K562 (cell line): Measurements from ENCODE around the gene MTARC2. TPM values are rescaled to one million over a fixed set of nuclear protein-coding genes. Genes with fewer than 3 reads are reported as not detected.

Source experiments
- ATAC-seq: fragments of 200-7000 bp; cut with Tn5 transposase; 3 replicates; pipeline ENCODE4 v1.9.1; 2020; ENCODE audit warnings: moderate library complexity
- BruUV-seq: library from RNA; stranded (reverse); fragments of 400-500 nt; replicated peaks from 2 replicates; lab custom pipeline; 2021; lab: Mats Ljungman, UMichigan
- CTCF ChIA-PET: fragments of 300-600 bp; formaldehyde crosslinking; extraction: SDS; loops from one replicate; lab custom pipeline; 2021; ENCODE audit warnings: low intra/inter-chr PET ratio; lab: Yijun Ruan, JAX
- POLR2A ChIA-PET: fragments of 300-600, 350-650 bp; sonication (Branson Sonifier 250); formaldehyde crosslinking; extraction: SDS; loops from one replicate; lab custom pipeline; 2021; ENCODE audit warnings: antibody characterized with exemption, inconsistent platforms; lab: Yijun Ruan, JAX
- DNase-seq, 4 experiments: peaks; one replicate each; pipeline versions ENCODE4 v3.0.0 to v3.0.0-alpha.2; 2011 to 2018; ENCODE audit warnings: low spot score in 3 of 4, mixed read lengths in 3 of 4; ENCODE audit errors: extremely low read depth in 1 of 4
- FAIRE-seq: peaks from 2 replicates; lab custom pipeline; 2011; peaks lifted over from hg19 to GRCh38; lab: Jason Lieb, UNC
- H2AFZ ChIP-seq: 2 replicates; pipeline ENCODE4 v1.6.0; 2011; ENCODE audit warnings: low read depth, low read length, control low read depth, inconsistent platforms
- H3K27ac ChIP-seq: fragments of 200-600 bp; 3 replicates; pipeline ENCODE4 v1.8.0; 2011; ENCODE audit warnings: low read depth, mild to moderate bottlenecking, control low read depth, inconsistent platforms, low read length, moderate library complexity, mixed read lengths; ENCODE audit errors: extremely low read depth
- H3K27me3 ChIP-seq, 2 experiments: fragments of 300-600 bp in 1 of 2; 2 replicates in 1 of 2; 3 replicates in 1 of 2; pipeline versions ENCODE4 v1.6.0 to v1.8.0; 2011; ENCODE audit warnings: inconsistent platforms in 2 of 2, low read length in 2 of 2, mild to moderate bottlenecking in 1 of 2, mixed read lengths in 1 of 2, moderate library complexity in 1 of 2; ENCODE audit not compliant: control insufficient read depth in 2 of 2, insufficient read depth in 2 of 2
- H3K36me3 ChIP-seq: fragments of 300-600 bp; 3 replicates; pipeline ENCODE4 v1.8.0; 2011; ENCODE audit warnings: mild to moderate bottlenecking, low read length, inconsistent platforms; ENCODE audit not compliant: control insufficient read depth, insufficient read depth
- H3K4me1 ChIP-seq, 2 experiments: fragments of 200-600 bp in 1 of 2; replicated peaks in 1 of 2; 2 replicates in 1 of 2; 3 replicates in 1 of 2; pipeline versions ENCODE4 v1.5.1 to v1.8.0; 2011; ENCODE audit warnings: inconsistent platforms in 2 of 2, low read length in 2 of 2, mild to moderate bottlenecking in 1 of 2, mixed read lengths in 1 of 2, moderate library complexity in 1 of 2; ENCODE audit not compliant: control insufficient read depth in 2 of 2, insufficient read depth in 2 of 2
- H3K4me2 ChIP-seq: 2 replicates; pipeline ENCODE4 v1.6.1; 2011; ENCODE audit warnings: low read length, control low read depth, inconsistent platforms, mixed read lengths; ENCODE audit not compliant: insufficient read depth
- H3K4me3 ChIP-seq: fragments of 200-600 bp; sonication (generic), shearing (Covaris generic); 2 replicates; pipeline ENCODE4 v1.5.1; 2016; ENCODE audit warnings: control low read depth, inconsistent platforms
- H3K79me2 ChIP-seq: fragments of 200-600 bp; 3 replicates; pipeline ENCODE4 v1.8.0; 2011; ENCODE audit warnings: low read length, inconsistent platforms; ENCODE audit not compliant: control insufficient read depth, insufficient read depth
- H3K9ac ChIP-seq, 2 experiments: 2 replicates each; pipeline versions ENCODE4 v1.6.0 to v1.6.1; 2011; ENCODE audit warnings: low read depth in 2 of 2, low read length in 2 of 2, control low read depth in 1 of 2, inconsistent platforms in 1 of 2, mild to moderate bottlenecking in 1 of 2, mixed read lengths in 1 of 2; ENCODE audit not compliant: insufficient read depth in 1 of 2
- H3K9me1 ChIP-seq: one replicate; pipeline ENCODE4 v1.6.0; 2011; ENCODE audit warnings: inconsistent platforms, mild to moderate bottlenecking, low read length, moderate library complexity; ENCODE audit not compliant: control insufficient read depth, insufficient read depth
- H3K9me3 ChIP-seq: replicated peaks from 2 replicates; pipeline ENCODE4 v1.5.1; 2011; ENCODE audit warnings: low read depth, low read length, inconsistent platforms; ENCODE audit not compliant: control insufficient read depth, insufficient read depth
- H4K20me1 ChIP-seq: replicated peaks from 2 replicates; pipeline ENCODE4 v1.6.1; 2011; ENCODE audit warnings: low read length, inconsistent platforms, mixed read lengths; ENCODE audit not compliant: control insufficient read depth, insufficient read depth
- BDP1 ChIP-seq: IDR thresholded peaks from 3 replicates; pipeline ENCODE4 v1.6.1; 2011; ENCODE audit not compliant: insufficient read length, insufficient read depth
- C11orf30 ChIP-seq: fragments of 450-650 bp; IDR thresholded peaks from 2 replicates; pipeline ENCODE4 v1.6.1; 2016; ENCODE audit warnings: low read depth, mild to moderate bottlenecking
- CBX2 ChIP-seq: fragments of 200-600 bp; sonication (generic); IDR thresholded peaks from one replicate; pipeline ENCODE4 v1.6.1; 2012; ENCODE audit warnings: mild to moderate bottlenecking, low read length, inconsistent platforms; ENCODE audit not compliant: insufficient read depth, poor library complexity, severe bottlenecking
- CHD4 ChIP-seq: fragments of 200-600 bp; sonication (generic); IDR thresholded peaks from 3 replicates; pipeline ENCODE4 v1.6.1; 2012; ENCODE audit warnings: low read depth, mild to moderate bottlenecking, mixed read lengths, low read length, inconsistent platforms; ENCODE audit not compliant: insufficient read depth, insufficient replicate concordance, poor library complexity, severe bottlenecking
- DMBX1 ChIP-seq: fragments of 250-450 bp; sonication (Bioruptor Pico); IDR thresholded peaks from 2 replicates; pipeline ENCODE4 v1.8.0; 2022; ENCODE audit warnings: inconsistent platforms, mild to moderate bottlenecking, moderate library complexity, borderline replicate concordance
- GTF3C2 ChIP-seq: IDR thresholded peaks from 3 replicates; pipeline ENCODE4 v1.6.1; 2011; ENCODE audit warnings: borderline replicate concordance, mild to moderate bottlenecking, moderate library complexity; ENCODE audit not compliant: insufficient read length; ENCODE audit errors: extremely low read depth
- RUNX1 ChIP-seq: sonication (generic); IDR thresholded peaks from 2 replicates; pipeline ENCODE4 v1.6.1; 2016; ENCODE audit warnings: antibody characterized with exemption, low read depth
- ZNF551 ChIP-seq: fragments of 250-450 bp; sonication (Bioruptor Pico); IDR thresholded peaks from 2 replicates; pipeline ENCODE4 v1.5.0; 2021; ENCODE audit warnings: mild to moderate bottlenecking, moderate library complexity
- ZNF639 ChIP-seq, 2 experiments: fragments of 200-800 bp in 1 of 2; sonication (Bioruptor generic) in 1 of 2; sonication (generic) in 1 of 2; formaldehyde crosslinking in 1 of 2; IDR thresholded peaks in 1 of 2; conservative IDR thresholded peaks in 1 of 2; 2 replicates each; pipeline versions ENCODE4 v1.5.0 to v1.6.1; 2016 to 2020; ENCODE audit warnings: missing compliant biosample characterization in 1 of 2, missing genetic modification characterization in 1 of 2, missing genetic modification reagents in 1 of 2
- WGBS: fragments of 100-300 bp; shearing (Covaris generic); methylation state at CpG from one replicate; pipeline ENCODE4 v1.1.6; 2016; ENCODE audit warnings: low coverage, mixed read lengths; ENCODE audit not compliant: insufficient coverage; ENCODE audit errors: missing lambda C conversion rate; 5-methylcytosine and 5-hydroxymethylcytosine counted together
- in situ Hi-C: fragments of 300-500 bp; cut with MboI; formaldehyde crosslinking; loops from 4 replicates; pipeline ENCODE4 v1.15.0; 2018; ENCODE audit warnings: inconsistent platforms, mixed read lengths
- intact Hi-C: fragments of 100-400 bp; cut with micrococcal nuclease; formaldehyde crosslinking; loops from 2 replicates; pipeline ENCODE4 v1.14.2; 2022
- polyA plus RNA-seq, 8 experiments: library from polyadenylated mRNA; depleted of rRNA in 4 of 8; stranded (reverse) in 5 of 8; unstranded in 3 of 8; fragments of >200 nt; fragmentation: Nextera tagmentation in 2 of 8; fragmentation: Illumina TruSeq in 1 of 8; extraction: Ambion mirVana in 2 of 8; extraction: Trizol in 1 of 8; gene quantifications; 2 replicates each; pipeline versions ENCODE4 v1.2.1 to v1.2.3, GENCODE V29; 2011 to 2014; ENCODE audit warnings: inconsistent platforms in 1 of 8, missing spikeins in 1 of 8
- total RNA-seq, 7 experiments: library from RNA; depleted of rRNA in 6 of 7; stranded (reverse); fragments of >200 nt in 6 of 7; fragmentation: Illumina TruSeq in 2 of 7; extraction: Trizol in 2 of 7; gene quantifications; 2 replicates each; pipeline versions ENCODE4 v1.2.1 to v1.2.3, GENCODE V29; 2011 to 2021; ENCODE audit warnings: low replicate concordance in 1 of 7

MTARC2 gene
- total and polyA plus RNA-seq, 9 of the 15 experiments (the other 6 are each of a cell fraction or from before 2014, with no cell fraction given) = 0.03 to 0.35 TPM; not detected in 7

GRCh38 chr1:220698607-220699016, 49.5 kb upstream of the MTARC2 start:
- no peak for TF ChIP-seq ZNF639 (CRISPR knock-in tag; conservative IDR thresholded peaks at IDR 0.05 in 1 of 2, IDR thresholded peaks at IDR 0.05 in 1 of 2)
- no peak for TF ChIP-seq DMBX1
- no peak for TF ChIP-seq C11orf30
- TF ChIP-seq CHD4 = no peak
- no peak for TF ChIP-seq ZNF551 (CRISPR knock-in tag)
- TF ChIP-seq CBX2 = no peak
- no peak for TF ChIP-seq GTF3C2
- TF ChIP-seq RUNX1 = no peak
- TF ChIP-seq BDP1 = no peak
- BruUV-seq = no TSS peak
- Histone ChIP-seq H3K4me2 (no peak overlapping the region), H3K9me1 (no peaks in the 10 kb centered on the region), H3K9ac (no peak overlapping the region), H3K4me3 (no peak overlapping the region), H3K36me3 (no peaks in the 10 kb centered on the region), H2AFZ (no peak overlapping the region), H3K27ac (no peak overlapping the region), H4K20me1 (no peaks in the 10 kb centered on the region), H3K27me3 (peaks cover 4 to 49% of the 10 kb centered on the region in 2 experiments; a peak in 3 of 5 replicates), H3K9me3 (no peaks in the 10 kb centered on the region), H3K79me2 (no peaks in the 10 kb centered on the region), H3K4me1 (no peaks in the 10 kb centered on the region)
- in situ Hi-C loops (no loop called here), intact Hi-C loops (no loop called here)
- FAIRE-seq (no peak), ATAC-seq (no peak), DNase-seq (peak in 1 of 4 experiments; percentile 10)
- ChIA-PET CTCF (no interaction called here), POLR2A (interaction anchor here (0.7 to 0.9 kb wide), 2 partner anchors 64 to 343 kb away, joined by 3 to 4 read pairs; no protein-coding TSS in a partner anchor)
- 0% methylated on average over 5 of the region's 5 CpGs for WGBS
